Duodenal mucosa (tissue), 2 donors: Measurements from ENCODE around the gene ZKSCAN8.
"Not testable (repeated sequence)": the region's sequence is repeated elsewhere in the genome, so short reads cannot be mapped to it uniquely, and the experiment has no call there.

Source experiments
- H3K27ac ChIP-seq: one replicate; pipeline ENCODE4 v1.7.0; 2013; ENCODE audit warnings: low read depth, low read length
- H3K27me3 ChIP-seq, 2 donors: one replicate each; pipeline ENCODE4 v1.7.0; 2013; ENCODE audit warnings: low read length in 2 of 2, control low read depth in 1 of 2; ENCODE audit not compliant: insufficient read depth in 2 of 2, control insufficient read depth in 1 of 2
- H3K36me3 ChIP-seq, 2 donors: one replicate each; pipeline ENCODE4 v1.7.0; 2013; ENCODE audit warnings: low read length in 2 of 2, control low read depth in 1 of 2; ENCODE audit not compliant: insufficient read depth in 2 of 2, control insufficient read depth in 1 of 2
- H3K4me1 ChIP-seq, 2 donors: one replicate each; pipeline ENCODE4 v1.7.0; 2013; ENCODE audit warnings: low read length in 2 of 2, control low read depth in 1 of 2; ENCODE audit not compliant: insufficient read depth in 2 of 2, control insufficient read depth in 1 of 2
- H3K4me3 ChIP-seq, 2 donors: one replicate each; pipeline ENCODE4 v1.7.0; 2013; ENCODE audit warnings: low read length in 2 of 2, low read depth in 1 of 2
- H3K9ac ChIP-seq, 2 donors: one replicate each; pipeline ENCODE4 v1.7.0; 2013; ENCODE audit warnings: low read length in 2 of 2, low read depth in 1 of 2
- H3K9me3 ChIP-seq, 2 donors: one replicate each; pipeline ENCODE4 v1.7.0; 2013; ENCODE audit warnings: low read length in 2 of 2, control low read depth in 1 of 2; ENCODE audit not compliant: control insufficient read depth in 1 of 2

The ZKSCAN8 gene

DNA sequence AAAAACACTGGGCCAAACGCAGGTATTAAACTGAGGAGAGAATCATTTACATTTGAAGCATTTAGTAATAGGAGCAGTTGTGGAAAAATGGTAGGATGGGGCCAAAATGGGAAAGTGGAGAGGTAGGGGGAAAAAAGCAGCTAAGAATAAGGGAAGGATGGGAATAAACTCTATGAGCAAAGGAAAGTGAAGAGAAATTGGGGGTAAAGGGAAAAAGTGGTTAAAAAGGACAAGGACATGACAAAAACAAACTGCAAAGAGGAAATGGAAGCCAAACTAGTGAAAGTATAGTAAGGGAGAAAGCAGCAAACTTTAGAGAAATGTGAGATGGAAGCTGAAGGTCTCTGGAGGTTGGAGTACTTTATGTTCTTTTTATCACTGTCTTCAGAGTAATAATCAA lies 23.5 kb upstream of the ZKSCAN8 start:
- no peak overlapping the region for H3K9ac ChIP-seq
- H3K9me3 ChIP-seq, result no peaks in the 10 kb centered on the region
- H3K4me3 ChIP-seq, result no peak overlapping the region
- peaks cover 0 to 14% of the 10 kb centered on the region in 2 donors for H3K36me3 ChIP-seq
- no peaks in the 10 kb centered on the region for H3K4me1 ChIP-seq
- no peak overlapping the region for H3K27ac ChIP-seq
- no peaks in the 10 kb centered on the region for H3K27me3 ChIP-seq

DNA sequence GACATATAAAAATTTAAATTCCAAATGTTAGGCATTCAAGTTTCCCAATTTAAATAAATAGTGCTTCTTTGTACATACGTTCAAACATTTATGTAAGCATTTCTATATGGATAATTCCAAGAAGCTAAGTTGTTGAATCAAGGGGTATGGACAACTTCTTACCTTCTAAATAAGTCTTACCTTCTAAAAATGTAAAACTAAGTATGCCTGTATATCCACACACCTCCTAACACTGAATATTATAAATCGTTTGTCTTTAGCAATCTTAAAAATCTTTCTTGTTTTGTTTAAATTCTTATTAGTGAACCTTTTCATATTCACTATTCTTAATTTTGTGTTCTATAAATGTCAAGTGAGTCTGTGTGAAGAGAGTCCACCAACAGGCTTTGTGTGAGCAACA lies 19.8 kb upstream of the ZKSCAN8 start:
- Histone ChIP-seq H3K9ac (no peak overlapping the region), H3K4me3 (no peak overlapping the region), H3K9me3 (no peaks in the 10 kb centered on the region), H3K27me3 (no peaks in the 10 kb centered on the region), H3K36me3 (peaks cover 0 to 14% of the 10 kb centered on the region in 2 donors), H3K27ac (no peak overlapping the region), H3K4me1 (peaks cover 12 to 17% of the 10 kb centered on the region in 2 donors)

DNA sequence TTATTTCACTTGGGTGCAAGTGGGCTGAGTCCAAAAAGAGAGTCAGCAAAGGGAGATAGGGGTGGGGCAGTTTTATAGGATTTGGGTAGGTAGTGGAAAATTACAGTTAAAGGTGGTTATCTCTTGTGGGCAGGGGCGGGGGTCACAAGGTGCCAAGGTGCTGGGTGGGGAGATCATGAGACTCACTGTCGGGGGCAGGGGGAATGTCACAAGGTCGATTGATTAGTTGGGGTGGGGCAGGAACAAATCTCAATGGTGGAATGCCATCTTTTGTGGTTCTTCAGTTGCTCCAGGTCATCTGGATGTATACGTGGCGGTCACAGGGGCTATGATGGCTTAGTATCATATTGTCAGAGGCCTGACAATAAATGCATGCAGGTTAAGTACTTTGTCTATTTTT lies 19.4 kb upstream of the ZKSCAN8 start:
- Histone ChIP-seq H3K4me1 (peaks cover 12 to 17% of the 10 kb centered on the region in 2 donors), H3K36me3 (peaks cover 2 to 18% of the 10 kb centered on the region in 2 donors)
- H3K27ac ChIP-seq, result not testable (repeated sequence)

DNA sequence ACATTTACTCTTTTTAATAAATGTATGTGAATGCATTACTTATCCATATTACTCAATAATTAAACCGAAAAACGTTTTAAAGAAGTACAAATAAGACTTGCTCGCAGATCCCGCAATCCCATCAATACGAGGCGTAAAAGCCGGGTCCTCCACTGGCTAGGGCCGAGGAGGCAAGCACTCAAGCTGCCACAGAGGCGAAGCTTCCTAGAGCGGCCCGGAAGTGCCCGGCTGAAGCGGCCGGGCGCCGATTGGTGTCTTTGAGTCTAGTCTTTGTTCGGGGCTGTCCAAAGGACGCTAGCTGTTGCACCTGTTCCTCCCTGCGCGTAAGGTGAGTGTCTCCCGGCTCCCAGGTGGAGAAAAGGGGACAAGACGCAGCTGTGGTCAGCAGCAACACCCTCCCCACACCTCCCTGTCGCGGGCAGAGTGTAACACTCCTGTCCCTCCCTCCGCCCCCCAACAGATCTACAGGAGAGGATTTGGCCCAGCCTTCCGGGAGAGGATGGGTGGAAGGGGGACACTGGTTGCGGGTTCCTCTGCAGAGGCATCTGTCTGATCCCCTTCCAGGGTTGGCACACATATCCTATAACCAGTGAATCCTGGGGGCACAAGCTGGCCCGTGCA lies 17.2 kb upstream of the ZKSCAN8 start, which contains the start of gene ZSCAN16:
Gene ZSCAN16 (plus strand): TSS at position 260 of the 621 bp plus-strand sequence. CDS start 835 bp downstream, outside the sequence.
- Histone ChIP-seq H3K36me3 (peaks cover 6 to 34% of the 10 kb centered on the region in 2 donors), H3K9ac (peak within 1 kb of the TSS; percentile 58 to 84), H3K27ac (peak within 1 kb of the TSS; percentile 46), H3K9me3 (no peaks in the 10 kb centered on the region), H3K4me1 (peaks cover 12 to 17% of the 10 kb centered on the region in 2 donors), H3K4me3 (peak within 1 kb of the TSS; percentile 83 to 100), H3K27me3 (no peaks in the 10 kb centered on the region)

More for the DNA sequence above, 19.4 kb upstream of the ZKSCAN8 start:
- H3K9me3 ChIP-seq, H3K9ac ChIP-seq, H3K4me3 ChIP-seq, H3K27me3 ChIP-seq: not testable (repeated sequence)

DNA sequence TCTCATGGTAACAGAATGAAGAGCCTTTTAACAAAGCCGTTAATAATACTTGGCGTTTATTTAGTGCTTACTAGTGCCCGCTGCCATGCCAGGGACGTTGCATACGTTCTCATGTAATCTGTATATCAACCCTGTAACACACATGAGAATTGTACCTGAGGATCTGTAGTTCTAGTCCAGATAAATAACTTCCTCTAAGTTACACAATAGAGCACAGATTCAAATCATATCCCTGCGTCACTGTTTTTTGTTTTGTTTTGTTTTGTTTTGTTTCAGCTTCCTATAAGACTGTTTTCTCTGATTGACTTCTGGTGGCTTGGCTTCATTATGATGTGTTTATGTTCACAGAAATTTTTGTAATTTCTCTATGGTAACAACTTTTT lies 16.7 kb upstream of the ZKSCAN8 start:
- Histone ChIP-seq H3K4me3 (peak overlapping the region; percentile 83 to 100), H3K36me3 (peaks cover 6 to 39% of the 10 kb centered on the region in 2 donors), H3K27me3 (no peaks in the 10 kb centered on the region), H3K9ac (peak overlapping the region; percentile 58 to 84), H3K27ac (no peak overlapping the region), H3K4me1 (peaks cover 12 to 17% of the 10 kb centered on the region in 2 donors), H3K9me3 (no peaks in the 10 kb centered on the region)

DNA sequence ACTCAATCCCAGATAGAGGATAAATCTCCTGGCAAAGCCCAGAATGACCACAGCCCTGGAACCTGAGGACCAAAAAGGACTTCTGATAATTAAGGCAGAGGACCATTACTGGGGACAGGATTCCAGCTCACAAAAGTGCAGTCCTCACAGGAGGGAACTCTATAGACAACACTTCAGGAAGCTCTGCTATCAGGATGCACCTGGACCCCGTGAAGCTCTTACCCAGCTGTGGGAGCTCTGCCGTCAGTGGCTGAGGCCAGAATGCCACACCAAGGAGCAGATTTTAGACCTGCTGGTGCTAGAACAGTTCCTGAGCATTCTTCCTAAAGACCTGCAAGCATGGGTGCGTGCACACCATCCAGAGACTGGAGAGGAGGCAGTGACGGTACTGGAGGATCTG lies 16.3 kb upstream of the ZKSCAN8 start:
- Histone ChIP-seq H3K27me3 (no peaks in the 10 kb centered on the region), H3K4me3 (peak overlapping the region; percentile 83 to 100), H3K36me3 (peaks cover 6 to 36% of the 10 kb centered on the region in 2 donors), H3K27ac (no peak overlapping the region), H3K9ac (peak overlapping the region; percentile 58 to 84), H3K4me1 (peaks cover 12 to 17% of the 10 kb centered on the region in 2 donors), H3K9me3 (no peaks in the 10 kb centered on the region)

DNA sequence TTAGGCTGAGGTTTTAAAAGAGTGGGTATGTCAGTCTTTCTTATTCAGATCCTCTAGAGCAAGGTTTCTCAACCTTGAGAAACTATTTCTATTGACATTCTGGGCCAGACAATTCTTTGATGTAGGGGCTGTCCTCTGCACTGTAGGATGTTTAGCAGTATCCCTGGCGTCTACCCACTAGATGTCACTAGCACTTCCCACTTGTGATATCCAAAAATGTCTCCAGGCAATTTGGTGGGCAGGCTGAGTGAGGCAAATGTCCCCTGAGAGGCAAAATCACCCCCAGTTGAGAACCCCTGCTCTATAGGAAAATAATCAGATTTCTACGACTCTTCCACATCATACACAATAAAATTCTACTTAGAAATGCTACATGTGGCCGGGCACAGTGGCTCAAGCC lies 7.7 kb upstream of the ZKSCAN8 start:
- H3K4me1 ChIP-seq, result peaks cover 20 to 22% of the 10 kb centered on the region in 2 donors
- no peak overlapping the region for H3K9ac ChIP-seq
- no peak overlapping the region for H3K4me3 ChIP-seq
- peaks cover 0 to 14% of the 10 kb centered on the region in 2 donors for H3K36me3 ChIP-seq
- H3K27me3 ChIP-seq, result no peaks in the 10 kb centered on the region
- no peak overlapping the region for H3K27ac ChIP-seq
- H3K9me3 ChIP-seq, result no peaks in the 10 kb centered on the region

DNA sequence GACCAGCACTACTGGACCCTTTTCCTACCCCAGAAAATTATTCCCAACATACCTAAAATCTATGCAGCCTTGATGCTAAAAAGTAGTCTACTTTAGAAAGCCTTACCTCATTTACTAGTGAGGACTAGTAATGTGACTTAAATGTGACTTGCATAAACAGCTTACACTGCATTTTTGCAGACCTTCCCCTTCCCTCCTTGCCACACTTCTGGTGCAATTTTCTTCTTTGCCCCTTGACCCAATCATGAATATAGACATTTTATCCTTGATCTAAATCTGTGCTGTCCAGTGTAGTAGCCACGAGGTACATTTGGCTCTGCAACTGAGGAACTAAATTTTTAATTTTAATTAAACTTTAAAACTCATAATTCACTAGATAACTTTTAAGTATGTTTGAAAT lies 7.0 kb upstream of the ZKSCAN8 start:
- H3K4me3 ChIP-seq, result no peak overlapping the region
- H3K27ac ChIP-seq, result no peak overlapping the region

DNA sequence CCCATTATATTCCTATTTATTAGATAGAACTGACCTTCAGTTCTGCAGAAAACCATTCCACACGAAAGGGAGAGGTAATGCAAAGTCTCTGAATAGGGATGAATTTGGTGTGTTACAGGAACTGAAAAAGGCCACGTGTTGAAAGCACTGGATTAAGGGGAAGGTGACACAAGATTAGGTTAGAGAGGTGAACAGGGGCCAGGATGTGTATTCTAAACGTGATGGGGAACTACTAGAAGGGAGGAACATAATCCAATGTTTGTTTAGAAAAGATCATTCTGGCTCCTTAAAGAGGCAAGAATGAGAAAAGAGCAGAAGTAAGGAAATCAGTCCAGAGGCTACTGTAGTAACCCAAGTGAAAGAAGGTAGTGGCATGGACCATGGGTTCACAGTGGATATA lies 6.3 kb upstream of the ZKSCAN8 start:
- Histone ChIP-seq H3K27ac (no peak overlapping the region), H3K27me3 (no peaks in the 10 kb centered on the region), H3K36me3 (peaks cover 0 to 4% of the 10 kb centered on the region in 2 donors), H3K9ac (peak overlapping the region in 1 of 2 donors; percentile 27), H3K4me3 (peak overlapping the region in 1 of 2 donors; percentile 94), H3K4me1 (peaks cover 20 to 22% of the 10 kb centered on the region in 2 donors), H3K9me3 (no peaks in the 10 kb centered on the region)

More for the DNA sequence above, 7.0 kb upstream of the ZKSCAN8 start:
- no peak overlapping the region for H3K9ac ChIP-seq
- no peaks in the 10 kb centered on the region for H3K27me3 ChIP-seq
- no peaks in the 10 kb centered on the region for H3K9me3 ChIP-seq
- peaks cover 20 to 22% of the 10 kb centered on the region in 2 donors for H3K4me1 ChIP-seq
- peaks cover 0 to 7% of the 10 kb centered on the region in 2 donors for H3K36me3 ChIP-seq

DNA sequence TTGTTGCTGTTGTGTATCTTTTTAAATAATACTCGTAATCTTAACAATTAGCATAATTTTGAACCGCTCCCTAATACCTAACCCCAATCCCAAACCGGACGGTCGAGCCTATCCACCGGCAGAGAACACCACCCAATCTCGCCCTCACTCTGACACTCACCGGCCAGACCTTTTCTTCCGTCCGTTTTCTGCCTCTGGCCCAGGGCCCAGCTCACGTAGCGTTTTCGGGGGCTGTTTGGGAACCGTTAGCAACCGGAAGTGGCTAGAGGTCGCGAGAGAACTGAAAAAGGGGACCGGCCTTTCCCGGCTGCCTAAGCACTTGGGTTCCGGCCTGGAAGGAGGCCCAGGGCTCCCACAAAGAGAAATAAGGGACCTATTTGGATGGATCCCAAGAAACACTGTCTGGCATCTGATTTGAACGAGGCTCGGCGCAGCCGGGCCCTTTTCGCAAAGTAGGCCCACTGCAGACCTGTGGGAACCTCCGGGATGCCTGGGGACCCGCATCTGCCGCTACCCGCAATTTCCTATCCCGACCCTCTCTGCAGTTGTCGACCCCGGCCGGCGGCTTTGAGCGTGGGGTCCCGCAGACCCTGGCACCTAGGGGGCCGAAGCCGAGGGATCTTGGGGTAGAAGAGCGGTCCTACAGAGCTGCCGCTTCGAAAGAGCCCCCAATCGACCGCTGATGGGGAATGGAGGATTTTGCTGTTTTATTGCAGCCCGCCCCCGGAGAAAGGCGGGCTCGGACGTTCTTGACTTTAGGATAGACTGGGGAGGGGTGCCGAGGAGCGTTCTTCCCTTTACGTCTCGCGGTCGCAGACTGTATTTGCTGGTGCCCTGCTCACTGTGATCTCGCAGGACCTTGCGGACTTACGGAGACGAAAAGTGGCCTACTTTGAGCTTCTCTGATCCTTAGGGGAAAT lies 4.8 kb upstream of the ZKSCAN8 start:
- Histone ChIP-seq H3K4me3 (peak overlapping the region; percentile 94 to 96), H3K9ac (peak overlapping the region; percentile 87 to 91), H3K36me3 (peaks cover 0 to 4% of the 10 kb centered on the region in 2 donors), H3K27me3 (no peaks in the 10 kb centered on the region), H3K27ac (peak overlapping the region; percentile 65), H3K9me3 (no peaks in the 10 kb centered on the region), H3K4me1 (peaks cover 20 to 30% of the 10 kb centered on the region in 2 donors)
